GM23248 (cell line): ENCODE measurements around the gene RMI1.

Experiments used
- EZH2 ChIP-seq: fragments of 200-600 bp; sonication (generic); IDR thresholded peaks from 2 replicates; pipeline ENCODE4 v1.6.1; 2018; ENCODE audit warnings: antibody characterized with exemption, mild to moderate bottlenecking; ENCODE audit not compliant: insufficient read depth, poor library complexity, severe bottlenecking
- EZH2phosphoT487 ChIP-seq: fragments of 200-600 bp; sonication (generic); IDR thresholded peaks from 2 replicates; pipeline ENCODE4 v1.6.1; 2018; ENCODE audit warnings: antibody characterized with exemption, moderate library complexity, mild to moderate bottlenecking, low read depth; ENCODE audit not compliant: insufficient read depth

GRCh38 chr9:83956436-83957247 is 24.0 kb upstream of the RMI1 start:
- no peak for TF ChIP-seq EZH2
- no peak for TF ChIP-seq EZH2phosphoT487
